GM18870 (cell line): ENCODE results near the gene VPS54.

Experiments
- ATAC-seq: cut with Tn5 transposase; IDR thresholded peaks from one replicate; pipeline ENCODE4 v1.9.1; 2021; ENCODE audit warnings: moderate library complexity; ENCODE audit not compliant: unreplicated experiment

Gene VPS54

GRCh38 chr2:63914311-63914710 lies 104.9 kb downstream of the VPS54 start:
- no peak for ATAC-seq

DNA sequence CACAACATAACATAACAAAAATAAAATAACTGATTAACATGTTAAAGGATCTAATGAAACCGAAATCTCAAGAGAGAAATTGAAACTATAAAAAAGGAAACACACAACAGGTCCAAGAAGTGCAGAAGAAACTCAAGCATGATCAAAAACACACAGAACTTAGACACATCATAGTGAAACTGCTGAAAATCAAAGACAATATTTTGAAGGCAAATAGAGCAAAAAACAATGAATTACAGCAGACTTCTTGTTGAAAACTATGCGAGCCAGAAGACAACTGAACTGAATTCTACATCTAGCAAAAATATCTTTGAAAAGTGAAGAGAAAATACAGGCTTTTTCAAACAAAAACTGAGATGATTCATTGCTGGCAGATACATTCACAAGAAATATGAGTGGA lies 116.2 kb downstream of the VPS54 start:
- ATAC-seq = no peak

DNA sequence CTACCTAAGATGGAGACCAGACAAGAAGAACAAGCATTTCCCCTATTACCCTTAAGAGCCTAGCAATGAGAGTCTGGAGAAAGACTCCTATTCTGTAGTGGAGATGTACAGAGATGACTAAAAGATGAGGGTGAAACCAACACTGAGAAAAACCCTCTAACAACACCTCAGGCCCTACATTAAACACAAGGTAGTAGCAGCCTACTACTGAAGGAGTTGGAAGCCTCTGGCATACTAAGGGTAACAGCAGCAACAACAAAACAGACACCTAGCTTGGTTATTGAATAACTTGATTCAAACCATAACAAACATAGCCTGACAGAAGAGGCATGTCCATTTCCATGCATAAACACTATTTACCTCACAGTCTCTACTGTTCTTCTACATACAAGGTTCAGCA lies 117.1 kb downstream of the VPS54 start:
- ATAC-seq = no peak

- no peak for ATAC-seq
Observed at GRCh38 chr2:63899639-63900038, 119.6 kb downstream of the VPS54 start.

DNA sequence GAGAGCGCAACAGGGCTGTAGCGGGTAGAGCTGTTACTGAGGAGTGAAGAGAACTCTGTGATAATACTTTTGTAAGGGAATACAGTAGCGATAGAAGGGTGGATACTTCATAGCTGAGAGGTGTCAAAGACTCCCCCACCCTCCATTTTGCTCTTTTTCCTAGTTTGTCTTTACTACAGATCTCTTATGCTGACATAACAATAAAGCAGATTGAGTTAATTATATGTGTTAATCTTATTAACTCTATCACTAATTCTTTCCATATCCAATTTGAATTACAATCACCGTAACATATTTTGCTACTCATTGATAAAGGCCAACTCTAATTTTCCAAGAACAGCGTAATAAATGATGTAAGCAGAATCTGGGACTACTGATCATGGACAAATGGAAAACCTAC lies 120.4 kb downstream of the VPS54 start:
- ATAC-seq = no peak

- ATAC-seq = no peak
Observed at GRCh38 chr2:63894167-63894566, 125.1 kb downstream of the VPS54 start.

DNA sequence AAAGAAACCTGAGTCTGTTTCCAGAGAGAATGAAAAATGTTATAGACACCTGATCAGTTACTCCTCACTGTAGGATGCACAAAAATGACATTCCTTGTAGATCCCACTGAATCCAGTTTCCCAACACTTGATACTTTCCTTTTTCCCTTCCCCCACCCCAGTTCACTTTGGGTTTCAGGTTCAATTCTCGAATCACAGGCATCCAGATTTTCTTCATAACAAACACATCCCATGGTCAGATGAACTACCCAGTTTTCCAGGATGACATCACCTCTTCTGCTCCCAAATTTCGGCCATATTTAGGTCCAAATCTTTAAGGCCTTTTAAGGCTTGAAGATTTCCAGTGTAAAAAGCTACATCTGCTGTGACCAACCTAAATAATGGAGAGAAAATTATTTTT lies 126.1 kb downstream of the VPS54 start:
- no peak for ATAC-seq

DNA sequence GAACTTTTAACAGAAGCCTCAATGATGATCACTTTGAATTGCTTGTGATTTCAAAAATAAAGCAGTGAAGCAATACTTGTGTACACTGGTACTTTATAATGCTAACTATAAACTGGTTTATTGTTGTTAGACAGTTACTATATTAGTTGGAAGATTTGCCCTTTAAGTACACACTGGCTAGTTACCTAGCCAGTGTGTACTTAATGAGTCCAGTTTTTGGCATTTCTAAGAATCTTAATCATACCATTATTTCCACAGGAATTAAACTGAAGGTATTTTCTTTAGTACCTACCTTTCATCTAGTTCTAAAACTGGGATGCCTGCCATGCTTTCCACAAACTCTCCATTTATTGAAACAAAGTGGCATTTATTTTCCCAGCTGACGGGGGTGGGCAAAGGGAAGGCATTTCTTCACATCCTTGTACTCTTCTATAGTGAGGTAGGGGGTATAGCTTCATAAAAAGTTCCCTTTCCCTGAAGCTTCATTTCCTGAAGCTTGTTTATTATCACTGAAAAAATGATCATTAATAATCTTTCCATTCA lies 127.7 kb downstream of the VPS54 start:
- ATAC-seq = no peak

DNA sequence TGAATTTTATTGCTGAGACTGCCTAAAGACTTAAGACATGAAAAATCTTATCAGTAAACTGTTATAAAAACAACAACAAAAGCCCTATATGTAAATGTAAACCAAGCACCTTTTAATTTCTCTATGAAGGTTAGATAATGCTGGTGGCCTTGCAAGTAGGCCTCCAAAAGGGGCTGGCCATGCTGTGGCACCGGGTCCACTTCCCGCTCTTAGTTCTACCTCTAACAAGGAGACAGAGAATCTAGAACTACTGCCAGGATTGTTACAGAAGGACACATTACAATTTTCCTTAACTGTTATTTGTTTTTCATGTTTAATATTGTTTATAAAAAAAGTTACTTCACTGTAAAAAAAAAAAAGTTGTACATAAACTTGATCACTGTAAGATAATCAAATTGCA lies 128.6 kb downstream of the VPS54 start:
- no peak for ATAC-seq

- ATAC-seq = peak; percentile 71
Observed at GRCh38 chr2:63888490-63889402, 130.5 kb downstream of the VPS54 start.

DNA sequence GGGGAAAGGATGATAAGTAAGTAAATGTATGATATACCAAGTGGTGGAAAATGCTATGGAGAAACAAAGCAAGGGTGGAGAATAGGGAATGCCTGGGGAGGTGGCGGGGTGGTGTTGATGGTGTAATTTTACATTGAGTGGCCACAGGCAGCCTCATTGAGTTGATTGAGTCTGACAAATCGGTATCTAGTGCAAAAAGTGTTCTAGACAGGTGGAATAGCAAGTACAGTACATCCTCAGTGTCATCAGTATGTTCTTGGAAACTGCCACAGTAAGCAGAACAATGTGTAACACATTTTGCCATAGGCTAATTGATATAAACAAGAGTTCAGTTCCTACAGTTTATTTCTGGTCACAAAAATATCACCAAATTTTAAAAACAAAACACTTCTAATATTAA lies 131.2 kb downstream of the VPS54 start:
- ATAC-seq = no peak

DNA sequence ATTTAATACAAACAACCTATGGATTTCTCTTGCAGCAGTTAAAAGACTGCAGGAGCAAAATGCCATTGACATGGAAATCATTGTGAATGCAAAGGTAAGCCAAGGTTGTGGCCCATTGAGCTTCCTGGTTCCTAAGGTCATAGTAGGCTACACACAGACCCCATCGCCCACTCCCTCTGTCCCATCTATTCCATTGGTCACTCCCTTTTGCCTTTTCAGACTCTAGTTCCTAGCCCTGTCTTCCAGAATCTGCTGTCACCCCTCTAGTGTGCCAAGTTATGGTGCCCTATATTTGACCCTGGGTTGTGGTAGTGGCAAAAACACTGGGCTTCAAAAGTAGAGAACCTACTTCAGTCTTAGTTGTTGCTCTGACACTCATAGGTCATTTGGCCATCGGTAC lies 132.8 kb downstream of the VPS54 start:
- no peak for ATAC-seq

DNA sequence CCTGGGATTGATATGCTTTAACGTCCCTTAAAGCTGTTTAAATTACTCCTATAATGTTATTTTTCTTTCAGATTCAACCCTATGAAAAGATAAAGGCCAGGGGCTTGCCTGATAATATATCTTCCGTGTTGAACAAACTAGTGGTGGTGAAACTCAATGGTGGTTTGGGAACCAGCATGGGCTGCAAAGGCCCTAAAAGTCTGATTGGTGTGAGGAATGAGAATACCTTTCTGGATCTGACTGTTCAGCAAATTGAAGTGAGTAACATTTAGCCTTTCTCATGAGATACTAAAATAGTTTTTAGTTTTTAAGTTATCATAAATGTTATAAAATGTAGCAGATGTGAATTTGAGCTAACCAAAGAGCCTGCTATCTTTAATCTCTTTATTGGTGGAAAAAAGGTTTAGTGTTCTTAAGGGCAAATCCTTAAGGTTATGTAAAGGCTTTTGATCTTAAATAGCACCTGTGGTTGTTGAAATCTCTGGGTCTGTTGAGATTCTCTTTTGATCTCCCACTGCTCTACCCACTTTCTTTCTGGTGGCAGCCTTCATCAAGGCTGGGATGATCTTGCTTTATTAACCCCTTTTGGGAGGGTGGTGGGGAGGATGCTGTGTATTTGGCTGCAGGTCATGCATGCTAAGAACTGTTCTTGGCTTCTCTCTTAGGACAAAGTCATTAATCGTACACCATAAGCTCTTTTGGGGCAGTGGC lies 136.7 kb downstream of the VPS54 start:
- ATAC-seq = no peak

DNA sequence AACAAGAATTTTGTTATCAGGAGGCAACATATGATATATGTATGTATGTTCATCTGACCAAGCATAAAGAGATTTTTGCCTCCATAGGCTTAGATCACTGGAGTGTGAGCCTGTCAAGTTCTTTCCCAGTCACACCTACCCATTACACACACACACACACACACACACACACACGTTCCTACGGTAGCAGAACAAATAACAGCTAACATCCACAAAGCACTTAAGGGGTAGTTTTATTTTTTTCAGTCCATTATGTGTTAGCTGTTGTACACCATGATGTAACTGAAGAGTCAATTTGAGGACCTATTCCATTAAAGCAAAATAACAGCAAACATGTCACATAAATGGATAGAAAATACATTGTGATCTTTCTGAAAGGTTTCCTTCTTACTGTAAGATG lies 138.0 kb downstream of the VPS54 start:
- ATAC-seq = no peak

DNA sequence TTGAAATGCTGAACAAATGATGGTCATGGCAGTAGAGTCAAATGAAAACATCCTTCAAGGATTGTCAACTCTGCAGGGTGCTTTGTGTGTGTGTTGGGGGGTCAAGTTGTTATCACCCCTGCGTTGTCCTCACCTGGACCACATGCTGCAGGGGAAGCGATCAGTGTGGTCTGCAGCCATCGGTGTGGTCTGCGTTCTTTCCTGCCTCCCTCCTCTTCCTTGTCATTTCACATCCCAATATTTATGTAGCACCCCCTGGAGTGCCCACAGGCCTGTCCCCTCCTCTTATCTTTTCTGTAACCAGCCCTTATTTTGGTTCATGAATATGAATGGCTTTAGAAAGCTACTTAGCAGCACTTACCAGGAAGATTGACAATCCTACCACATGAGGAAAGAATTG lies 138.6 kb downstream of the VPS54 start:
- ATAC-seq = no peak

GRCh38 chr2:63879876-63880433 lies 139.3 kb downstream of the VPS54 start:
- ATAC-seq = no peak

GRCh38 chr2:63878486-63878885 lies 140.7 kb downstream of the VPS54 start:
- no peak for ATAC-seq

GRCh38 chr2:63876311-63876710 lies 142.9 kb downstream of the VPS54 start:
- no peak for ATAC-seq

DNA sequence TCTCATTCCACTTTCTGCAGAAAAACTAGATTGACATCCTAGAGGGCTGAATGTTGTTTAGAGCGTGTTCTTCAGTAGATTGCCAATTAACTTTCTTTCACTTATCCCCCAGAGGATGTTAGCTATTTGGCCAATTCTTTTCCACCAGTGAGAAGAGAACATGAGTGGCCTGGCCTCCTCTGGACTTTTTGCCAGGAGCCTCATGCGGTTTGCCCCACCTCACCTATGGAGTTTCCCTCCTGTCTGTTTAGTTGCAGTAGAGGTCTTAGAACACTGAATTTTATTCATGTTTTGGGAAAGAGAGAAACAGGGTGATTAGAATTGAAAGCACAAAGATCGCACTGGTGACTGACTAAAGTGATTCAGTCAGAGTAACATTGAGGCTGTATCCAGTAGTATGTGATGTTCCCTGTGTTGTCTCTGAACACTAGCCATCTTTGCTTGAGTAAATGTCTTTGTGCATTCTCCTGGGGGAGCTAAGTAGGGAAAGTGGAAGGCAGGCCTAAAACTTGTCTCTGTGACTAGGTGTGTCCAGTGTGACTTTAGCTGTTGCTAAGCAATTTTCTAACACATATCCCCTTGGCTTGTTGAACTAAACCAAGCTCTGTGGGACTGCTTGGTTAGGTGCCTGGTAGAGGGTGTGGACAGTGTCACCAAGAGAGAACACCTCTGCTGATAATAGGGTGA lies 143.5 kb downstream of the VPS54 start:
- no peak for ATAC-seq

DNA sequence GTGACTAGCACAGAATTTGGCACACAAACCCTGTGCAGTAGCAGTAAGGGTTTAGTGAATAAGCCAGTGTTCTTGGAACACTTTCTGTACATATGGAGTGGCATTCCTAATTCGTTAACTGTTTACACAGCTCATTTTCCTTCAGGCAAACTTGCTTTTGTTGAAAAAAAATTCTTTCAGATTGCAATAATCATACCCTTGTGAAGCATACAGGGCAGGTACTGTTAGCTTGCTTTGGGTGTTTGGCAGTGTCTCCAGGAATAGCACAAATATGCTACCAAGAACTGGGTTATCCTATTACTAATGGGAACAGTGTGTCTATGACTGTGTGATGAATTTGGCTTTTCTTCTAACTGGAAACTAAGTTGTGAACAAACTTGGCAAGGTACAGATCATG lies 144.1 kb downstream of the VPS54 start:
- no peak for ATAC-seq
